Left ventricle myocardium inferior (tissue), 1 donor: ENCODE measurements around the gene COX6B1. TPM values are rescaled to one million over a fixed set of nuclear protein-coding genes. Genes with fewer than 3 reads are reported as not detected.

Source experiments
- DNase-seq: peaks from one replicate; pipeline ENCODE4 v3.0.0-alpha.2; 2020
- H3K27ac ChIP-seq: fragments of 200-600 bp; replicated peaks from 2 replicates; pipeline ENCODE4 v1.8.0; 2021
- H3K27me3 ChIP-seq: fragments of 200-600 bp; 2 replicates; pipeline ENCODE4 v1.8.0; 2021; ENCODE audit warnings: low read depth
- H3K36me3 ChIP-seq: fragments of 200-600 bp; 2 replicates; pipeline ENCODE4 v1.8.0; 2021
- H3K4me1 ChIP-seq: fragments of 200-600 bp; 2 replicates; pipeline ENCODE4 v1.8.0; 2021
- H3K4me3 ChIP-seq: fragments of 200-600 bp; 2 replicates; pipeline ENCODE4 v1.8.0; 2021; ENCODE audit warnings: mild to moderate bottlenecking, moderate library complexity
- H3K9me3 ChIP-seq: fragments of 200-600 bp; replicated peaks from 2 replicates; pipeline ENCODE4 v1.8.0; 2021
- CTCF ChIP-seq: fragments of 200-600 bp; IDR thresholded peaks from 2 replicates; pipeline ENCODE4 v1.8.0; 2021; ENCODE audit warnings: antibody characterized with exemption, mild to moderate bottlenecking, borderline replicate concordance
- intact Hi-C: fragments of 100-400 bp; cut with micrococcal nuclease; formaldehyde crosslinking; loops from one replicate; pipeline ENCODE4 v1.11.0; 2022
- total RNA-seq: library from RNA; stranded (reverse); fragmentation: NEBNext Ultra II Directional; extraction: Animal tissue kit (Norgen Biotek cat#: 25700); gene quantifications from one replicate; pipeline ENCODE4 v1.2.1, GENCODE V29; 2021
- donor health status: DM: no; HTN: yes; CAD: no; lungs with severe emphysema.

Gene COX6B1
- total RNA-seq, 1 donor from 2014 or later, result 1,365 TPM

- Histone ChIP-seq H3K4me3 (no peak overlapping the region), H3K27me3 (peaks cover 8% of the 10 kb centered on the region), H3K9me3 (no peaks in the 10 kb centered on the region), H3K27ac (peak overlapping the region; percentile 12), H3K36me3 (no peaks in the 10 kb centered on the region), H3K4me1 (no peaks in the 10 kb centered on the region)
- DNase-seq, result peak; percentile 82
- peak; percentile 98 for TF ChIP-seq CTCF
- intact Hi-C loops, result no loop called here
Measured at GRCh38 chr19:35693835-35694599, 45.9 kb downstream of the COX6B1 start.

GRCh38 chr19:35695895-35696422 lies 47.8 kb downstream of the COX6B1 start:
- no peak overlapping the region for H3K27ac ChIP-seq
- TF ChIP-seq CTCF, result no peak
- no peaks in the 10 kb centered on the region for H3K36me3 ChIP-seq
- no peaks in the 10 kb centered on the region for H3K27me3 ChIP-seq
- H3K4me1 ChIP-seq, result no peaks in the 10 kb centered on the region
- no peak overlapping the region for H3K4me3 ChIP-seq
- intact Hi-C loops, result loop anchor here (2.0 kb wide), 1 partner anchor 21 kb away; no protein-coding TSS in a partner anchor
- no peaks in the 10 kb centered on the region for H3K9me3 ChIP-seq
- DNase-seq, result no peak

- Histone ChIP-seq H3K36me3 (no peaks in the 10 kb centered on the region), H3K4me3 (no peak overlapping the region), H3K9me3 (no peaks in the 10 kb centered on the region), H3K27ac (no peak overlapping the region), H3K4me1 (peaks cover 2% of the 10 kb centered on the region), H3K27me3 (no peaks in the 10 kb centered on the region)
- intact Hi-C loops, result loop anchor here (2.0 kb wide), 1 partner anchor 20 kb away; no protein-coding TSS in a partner anchor
- TF ChIP-seq CTCF, result no peak
- DNase-seq, result no peak
Measured at GRCh38 chr19:35696835-35697234, 48.7 kb downstream of the COX6B1 start.

GRCh38 chr19:35702223-35703012 lies 54.3 kb downstream of the COX6B1 start:
- TF ChIP-seq CTCF, result no peak
- Histone ChIP-seq H3K4me3 (peak overlapping the region; percentile 72), H3K4me1 (peaks cover 16% of the 10 kb centered on the region), H3K27ac (peak overlapping the region; percentile 78), H3K9me3 (no peaks in the 10 kb centered on the region), H3K27me3 (peaks cover 25% of the 10 kb centered on the region), H3K36me3 (no peaks in the 10 kb centered on the region)
- peak; percentile 95 for DNase-seq
- intact Hi-C loops, result no loop called here

GRCh38 chr19:35703343-35703742 lies 55.2 kb downstream of the COX6B1 start:
- H3K9me3 ChIP-seq, result no peaks in the 10 kb centered on the region
- peaks cover 16% of the 10 kb centered on the region for H3K4me1 ChIP-seq
- no peak for TF ChIP-seq CTCF
- peaks cover 26% of the 10 kb centered on the region for H3K27me3 ChIP-seq
- intact Hi-C loops, result no loop called here
- H3K27ac ChIP-seq, result no peak overlapping the region
- H3K36me3 ChIP-seq, result no peaks in the 10 kb centered on the region
- peak overlapping the region; percentile 72 for H3K4me3 ChIP-seq
- no peak for DNase-seq
